GM23338 (cell line): ENCODE data around the gene SNX7. TPM values are rescaled to one million over a fixed set of nuclear protein-coding genes. Genes with fewer than 3 reads are reported as not detected.

Experiments used
- ATAC-seq: fragments of 200-7000 bp; cut with Tn5 transposase; 3 replicates; pipeline ENCODE4 v1.9.1; 2020
- DNase-seq: peaks from one replicate; pipeline ENCODE4 v3.0.0-alpha.2; 2015; ENCODE audit warnings: low spot score
- H2AFZ ChIP-seq: fragments of 200-600 bp; sonication (generic); 2 replicates; pipeline ENCODE4 v1.8.0; 2016; ENCODE audit warnings: antibody characterized with exemption, mild to moderate bottlenecking, moderate library complexity
- H3F3A ChIP-seq: fragments of 200-600 bp; sonication (generic); replicated peaks from 2 replicates; pipeline ENCODE4 v1.8.0; 2017; ENCODE audit warnings: antibody characterized with exemption, mixed run types, low read depth
- H3K27ac ChIP-seq: fragments of 200-600 bp; sonication (generic); 2 replicates; pipeline ENCODE4 v1.6.1; 2016; ENCODE audit warnings: low read depth
- H3K27me3 ChIP-seq: fragments of 200-600 bp; sonication (generic); 2 replicates; pipeline ENCODE4 v1.8.0; 2016; ENCODE audit warnings: mild to moderate bottlenecking, mixed run types, moderate library complexity; ENCODE audit not compliant: insufficient read depth
- H3K36me3 ChIP-seq: fragments of 200-600 bp; sonication (generic); 2 replicates; pipeline ENCODE4 v1.8.0; 2016; ENCODE audit warnings: mild to moderate bottlenecking; ENCODE audit not compliant: insufficient read depth
- H3K4me1 ChIP-seq: fragments of 200-600 bp; sonication (generic); 2 replicates; pipeline ENCODE4 v1.8.0; 2016; ENCODE audit warnings: mild to moderate bottlenecking, moderate library complexity; ENCODE audit not compliant: insufficient read depth
- H3K4me2 ChIP-seq: fragments of 200-600 bp; sonication (generic); 2 replicates; pipeline ENCODE4 v1.7.1; 2017; ENCODE audit warnings: mixed run types
- H3K4me3 ChIP-seq: fragments of 200-600 bp; sonication (generic); 2 replicates; pipeline ENCODE4 v1.6.1; 2016; ENCODE audit warnings: mixed run types
- H3K79me2 ChIP-seq: fragments of 200-600 bp; sonication (generic); replicated peaks from 2 replicates; pipeline ENCODE4 v1.8.0; 2017; ENCODE audit warnings: mild to moderate bottlenecking; ENCODE audit not compliant: insufficient read depth
- H3K9me2 ChIP-seq: fragments of 200-600 bp; sonication (generic); 2 replicates; pipeline ENCODE4 v1.8.0; 2017; ENCODE audit not compliant: insufficient read depth
- H4K20me1 ChIP-seq: fragments of 200-600 bp; sonication (generic); replicated peaks from 2 replicates; pipeline ENCODE4 v1.8.0; 2017; ENCODE audit warnings: mild to moderate bottlenecking; ENCODE audit not compliant: insufficient read depth
- H3K27ac Mint-ChIP-seq: 2 replicates; pipeline ENCODE4 v1.8.0; 2020; ENCODE audit warnings: inconsistent platforms, mild to moderate bottlenecking, moderate library complexity, mixed read lengths
- H3K27me3 Mint-ChIP-seq: 3 replicates; pipeline ENCODE4 v1.8.0; 2022; ENCODE audit warnings: low read depth, mild to moderate bottlenecking, moderate library complexity, mixed read lengths, inconsistent platforms; ENCODE audit not compliant: insufficient read depth, poor library complexity
- H3K36me3 Mint-ChIP-seq: 3 replicates; pipeline ENCODE4 v1.8.0; 2021; ENCODE audit warnings: low read depth, mild to moderate bottlenecking, inconsistent platforms, moderate library complexity, mixed read lengths
- H3K4me1 Mint-ChIP-seq: 3 replicates; pipeline ENCODE4 v1.8.0; 2020; ENCODE audit warnings: mild to moderate bottlenecking, inconsistent platforms, mixed read lengths
- H3K4me3 Mint-ChIP-seq: 3 replicates; pipeline ENCODE4 v1.8.0; 2021; ENCODE audit warnings: moderate library complexity, mild to moderate bottlenecking, inconsistent platforms, mixed read lengths
- H3K9me3 Mint-ChIP-seq: 3 replicates; pipeline ENCODE4 v1.8.0; 2020; ENCODE audit warnings: moderate library complexity, mild to moderate bottlenecking, inconsistent platforms, mixed read lengths
- CREB1 ChIP-seq: fragments of 250-450 bp; sonication (Bioruptor Pico); IDR thresholded peaks from 2 replicates; pipeline ENCODE4 v1.5.0; 2020; ENCODE audit warnings: low read depth, mild to moderate bottlenecking, moderate library complexity
- CTCF ChIP-seq, 2 experiments: fragments of 200-600 bp in 1 of 2; sonication (generic) in 1 of 2; conservative IDR thresholded peaks; 2 replicates each; pipeline versions ENCODE4 v1.5.1 to v1.6.1; 2016 to 2017; ENCODE audit warnings: antibody characterized with exemption in 2 of 2, low read depth in 2 of 2, mild to moderate bottlenecking in 2 of 2, moderate library complexity in 1 of 2
- ETS1 ChIP-seq: IDR thresholded peaks from 2 replicates; pipeline ENCODE4 v1.6.1; 2016; ENCODE audit warnings: antibody characterized with exemption
- NANOG ChIP-seq: IDR thresholded peaks from 2 replicates; pipeline ENCODE4 v1.6.1; 2016; ENCODE audit warnings: antibody characterized with exemption, borderline replicate concordance
- REST ChIP-seq: IDR thresholded peaks from one replicate; pipeline ENCODE4 v1.6.1; 2018; ENCODE audit warnings: antibody characterized with exemption; ENCODE audit not compliant: unreplicated experiment
- ZNF462 ChIP-seq: fragments of 250-450 bp; sonication (Bioruptor Pico); IDR thresholded peaks from 2 replicates; pipeline ENCODE4 v1.5.0; 2020; ENCODE audit warnings: mild to moderate bottlenecking, moderate library complexity
- polyA plus RNA-seq: library from polyadenylated mRNA; unstranded; fragments of >200 nt; fragmentation: Nextera tagmentation; extraction: Ambion mirVana; gene quantifications from 2 replicates; pipeline ENCODE4 v1.2.1, GENCODE V29; 2016
- total RNA-seq: library from RNA; depleted of rRNA; stranded (reverse); fragments of >200 nt; shearing (Covaris generic); gene quantifications from 2 replicates; pipeline ENCODE4 v1.2.3, GENCODE V29; 2014

Gene SNX7
- total and polyA plus RNA-seq, 2 experiments from 2014 or later = 20.4 to 23.0 TPM

- Mint-ChIP-seq H3K9me3 (no peaks in the 10 kb centered on the region), H3K4me3 (no peak overlapping the region), H3K4me1 (no peaks in the 10 kb centered on the region), H3K27me3 (no peaks in the 10 kb centered on the region), H3K36me3 (no peaks in the 10 kb centered on the region), H3K27ac (no peak overlapping the region)
- ATAC-seq (no peak), DNase-seq (no peak)
- H3K36me3 ChIP-seq = no peaks in the 10 kb centered on the region
- no peak overlapping the region for H3K4me3 ChIP-seq
- no peak overlapping the region for H2AFZ ChIP-seq
- TF ChIP-seq ETS1 = no peak
- no peak for TF ChIP-seq CREB1 (CRISPR knock-in tag)
- TF ChIP-seq ZNF462 (CRISPR knock-in tag) = no peak
- H4K20me1 ChIP-seq = no peaks in the 10 kb centered on the region
- no peaks in the 10 kb centered on the region for H3K79me2 ChIP-seq
- no peaks in the 10 kb centered on the region for H3F3A ChIP-seq
- no peaks in the 10 kb centered on the region for H3K4me1 ChIP-seq
- H3K27me3 ChIP-seq = no peaks in the 10 kb centered on the region
- no peaks in the 10 kb centered on the region for H3K9me2 ChIP-seq
- H3K4me2 ChIP-seq = no peak overlapping the region
- no peak overlapping the region for H3K27ac ChIP-seq
Observed at GRCh38 chr1:98741164-98741563, 79.6 kb downstream of the SNX7 start.

GRCh38 chr1:98749152-98749756, 87.7 kb downstream of the SNX7 start:
- Mint-ChIP-seq H3K4me1 (0 out of 3 replicates have a peak, but pooled peaks cover 3% of the 10 kb centered on the region), H3K4me3 (no peak overlapping the region), H3K36me3 (no peaks in the 10 kb centered on the region), H3K27ac (no peak overlapping the region), H3K9me3 (no peaks in the 10 kb centered on the region), H3K27me3 (no peaks in the 10 kb centered on the region)
- H3K4me3 ChIP-seq = no peak overlapping the region
- no peak for DNase-seq
- no peak overlapping the region for H2AFZ ChIP-seq
- no peaks in the 10 kb centered on the region for H3K79me2 ChIP-seq
- ATAC-seq = no peak
- no peaks in the 10 kb centered on the region for H4K20me1 ChIP-seq
- H3K27me3 ChIP-seq = no peaks in the 10 kb centered on the region
- no peak overlapping the region for H3K27ac ChIP-seq
- H3K9me2 ChIP-seq = no peaks in the 10 kb centered on the region
- no peaks in the 10 kb centered on the region for H3K36me3 ChIP-seq
- no peaks in the 10 kb centered on the region for H3F3A ChIP-seq
- no peak overlapping the region for H3K4me2 ChIP-seq
- TF ChIP-seq REST (no peak), CTCF (conservative IDR thresholded peaks at IDR 0.05; ENCODE audit: low read depth in 2 of 2) (peak in 1 of 2 experiments; percentile 55; a peak in 3 of 4 replicates), NANOG (no peak)
- H3K4me1 ChIP-seq = no peaks in the 10 kb centered on the region
